Measurements from ENCODE around the gene PGAP6.
"Not testable (repeated sequence)": the region's sequence is repeated elsewhere in the genome, so short reads cannot be mapped to it uniquely, and the experiment has no call there.

PGAP6 gene

DNA sequence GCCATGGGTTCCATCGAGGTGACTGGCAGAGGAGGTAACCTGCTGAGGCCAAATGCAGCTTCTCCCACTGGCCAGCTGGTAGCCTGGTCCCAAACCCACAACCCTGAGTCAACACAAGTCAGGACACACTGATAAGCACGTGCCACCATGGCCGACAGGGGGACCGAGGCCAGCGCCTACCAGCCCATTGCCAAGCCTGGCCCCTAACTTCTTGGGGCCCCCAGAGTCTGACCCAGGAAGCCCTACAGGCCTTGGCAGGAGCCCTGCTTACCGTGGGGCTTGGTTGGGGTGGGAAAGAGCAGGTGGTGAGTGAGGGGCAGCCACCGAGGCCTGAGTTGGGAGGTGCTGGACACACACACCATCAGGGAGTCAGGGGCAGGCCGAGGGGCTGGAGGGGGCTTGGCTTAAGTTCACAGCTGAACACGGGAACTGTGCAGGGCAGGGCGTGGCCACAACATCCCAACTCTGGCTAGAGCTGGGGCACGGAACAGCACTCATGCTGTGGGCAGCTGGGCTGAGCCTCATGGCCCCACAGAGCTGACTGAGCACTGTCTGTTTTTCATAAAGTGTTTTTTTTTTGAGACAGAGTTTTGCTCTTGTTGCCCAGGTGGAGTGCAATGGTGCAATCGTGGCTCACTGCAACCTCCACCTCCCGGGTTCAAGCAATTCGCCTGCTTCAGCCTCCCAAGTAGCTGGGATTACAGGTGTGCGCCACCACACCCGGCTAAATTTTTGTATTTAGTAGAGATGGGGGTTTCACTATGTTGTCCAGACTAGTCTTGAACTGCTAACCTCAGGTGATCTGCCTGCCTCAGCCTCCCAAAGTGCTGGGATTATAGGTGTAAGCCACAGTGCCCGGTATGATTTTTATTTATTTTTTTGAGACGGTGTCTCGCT lies 16.9 kb downstream of the PGAP6 start:
- DNase-seq = no peak

DNA sequence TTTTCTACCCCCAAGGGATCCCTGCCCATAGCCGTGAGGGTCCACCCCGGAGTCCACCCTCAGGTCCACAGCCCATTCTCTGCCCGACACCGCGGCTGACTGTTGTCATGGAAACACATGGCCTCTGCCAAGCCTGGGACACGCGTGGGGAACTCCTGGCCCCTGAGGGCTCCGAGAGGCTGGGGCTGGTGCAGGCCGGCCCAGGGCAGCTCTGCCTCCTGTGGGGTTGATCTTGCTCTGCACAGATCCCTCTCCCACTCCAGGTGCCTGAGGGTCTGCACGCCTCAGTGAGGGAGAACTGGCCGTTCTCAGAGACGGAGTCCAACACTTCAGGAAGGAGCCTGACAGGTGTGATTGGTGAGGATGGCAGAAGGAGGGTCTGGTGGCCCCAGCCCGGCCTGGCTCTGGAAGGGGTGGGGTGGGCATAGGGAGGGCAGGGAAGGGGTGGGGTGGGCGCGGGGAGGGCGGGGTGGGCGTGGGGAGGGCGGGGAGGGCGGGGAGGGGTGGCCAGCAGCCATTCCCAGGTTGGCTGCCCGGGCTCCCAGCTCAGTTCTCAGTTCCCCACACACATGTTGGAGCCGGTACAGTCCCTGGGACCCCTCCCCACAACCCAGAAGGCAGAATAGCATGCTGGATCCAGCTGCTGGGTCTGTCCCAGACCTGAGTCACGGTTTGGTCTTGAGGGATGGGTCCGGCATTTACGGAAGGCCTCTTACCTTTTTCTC lies 17.9 kb downstream of the PGAP6 start:
- DNase-seq = no peak

DNA sequence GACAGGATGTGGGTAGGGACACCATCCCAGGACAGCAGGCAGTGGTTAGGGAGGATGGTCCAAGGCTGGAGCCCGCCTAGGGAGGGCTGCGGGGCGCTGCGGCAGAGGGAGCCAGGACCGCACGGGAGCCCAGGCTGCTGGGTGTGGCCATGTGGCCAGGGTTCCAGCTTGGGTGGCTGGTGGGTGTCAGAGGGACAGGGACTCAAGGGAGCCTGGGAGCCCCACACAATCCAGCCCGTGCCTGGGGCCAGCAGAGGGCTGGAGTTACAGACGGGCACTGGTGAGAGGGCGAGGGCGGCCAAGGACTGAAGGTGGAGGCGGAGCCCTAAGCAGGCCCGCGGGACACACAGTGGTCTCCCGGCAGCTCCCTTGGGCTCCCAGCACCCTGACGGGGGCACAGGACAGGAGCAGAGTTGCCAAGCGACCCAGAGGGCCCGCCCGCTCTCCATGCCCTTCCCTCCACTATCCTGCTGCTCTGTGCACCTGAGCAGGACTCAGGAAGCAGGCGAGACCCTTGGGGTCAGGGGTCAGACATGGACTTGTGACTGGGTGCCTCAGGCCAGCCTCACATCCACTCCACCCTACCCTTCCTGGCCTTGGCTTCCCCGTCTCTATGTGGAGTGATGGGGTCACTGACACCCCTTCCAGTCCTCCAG lies 18.5 kb downstream of the PGAP6 start:
- no peak for DNase-seq

- not testable (repeated sequence) for DNase-seq
Measured at GRCh38 chr16:362702-362999, 19.1 kb downstream of the PGAP6 start.

GRCh38 chr16:361872-362701 lies 19.7 kb downstream of the PGAP6 start:
- peak; percentile 57 to 66 for DNase-seq

- DNase-seq = no peak
Measured at GRCh38 chr16:361341-361871, 20.4 kb downstream of the PGAP6 start.

- no peak for DNase-seq
Measured at GRCh38 chr16:360698-361336, 21.0 kb downstream of the PGAP6 start.

DNA sequence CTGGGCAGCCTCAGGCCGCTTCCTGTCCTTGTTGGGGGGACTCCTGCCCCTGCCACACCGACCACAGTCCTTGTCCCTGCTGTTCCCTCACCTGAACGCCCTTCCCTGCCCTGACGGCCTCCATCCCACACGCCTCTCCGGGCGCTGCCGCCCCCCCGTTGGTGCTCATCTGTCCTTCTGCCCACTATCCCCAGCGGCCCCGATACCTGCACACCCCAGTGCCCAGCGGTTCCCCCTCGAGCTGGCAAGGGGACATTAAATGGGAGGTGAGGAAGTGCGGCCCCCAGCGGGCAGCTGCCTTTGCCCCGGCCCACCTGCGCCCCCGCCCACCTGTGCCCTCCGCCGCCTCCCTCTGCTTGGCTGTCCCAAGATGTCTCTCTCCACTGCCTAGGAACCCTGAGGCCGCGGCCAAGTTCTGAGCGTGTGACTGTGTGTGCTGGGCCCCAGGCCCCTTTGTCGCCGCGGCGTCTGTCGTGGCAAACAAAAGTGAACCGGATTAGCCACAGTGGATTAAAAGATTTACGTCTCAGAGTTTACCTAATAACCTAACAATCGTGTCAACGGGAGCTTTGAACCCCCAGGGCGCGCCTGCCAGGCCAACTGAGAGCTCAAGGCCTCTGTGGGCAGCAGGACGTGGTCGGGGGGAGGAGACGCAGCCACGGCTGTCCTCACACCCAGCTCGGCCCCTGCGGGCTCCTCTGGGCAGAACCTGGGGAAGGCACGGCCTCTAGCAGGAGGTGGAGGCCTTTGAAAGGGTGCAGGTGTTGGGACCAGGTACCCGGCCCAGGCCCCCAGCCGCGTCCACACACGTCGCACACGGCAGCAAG lies 21.7 kb downstream of the PGAP6 start:
- no peak for DNase-seq

GRCh38 chr16:359067-359763 lies 22.6 kb downstream of the PGAP6 start:
- no peak for DNase-seq

- DNase-seq = no peak
Measured at GRCh38 chr16:356741-357140, 25.0 kb downstream of the PGAP6 start.

- DNase-seq = no peak
Measured at GRCh38 chr16:354971-355461, 26.8 kb downstream of the PGAP6 start.

- no peak for DNase-seq
Measured at GRCh38 chr16:354291-354881, 27.4 kb downstream of the PGAP6 start.

- no peak for DNase-seq
Measured at GRCh38 chr16:353404-354290, 28.1 kb downstream of the PGAP6 start.

GRCh38 chr16:352547-353403 lies 29.0 kb downstream of the PGAP6 start, which contains the start of gene AXIN1:
AXIN1 (minus strand) TSS chr16:352723; CDS start chr16:347025, 5,698 bp downstream.
- peak; percentile 97 to 99 for DNase-seq

- no peak for DNase-seq
Measured at GRCh38 chr16:351804-352520, 29.8 kb downstream of the PGAP6 start.

DNA sequence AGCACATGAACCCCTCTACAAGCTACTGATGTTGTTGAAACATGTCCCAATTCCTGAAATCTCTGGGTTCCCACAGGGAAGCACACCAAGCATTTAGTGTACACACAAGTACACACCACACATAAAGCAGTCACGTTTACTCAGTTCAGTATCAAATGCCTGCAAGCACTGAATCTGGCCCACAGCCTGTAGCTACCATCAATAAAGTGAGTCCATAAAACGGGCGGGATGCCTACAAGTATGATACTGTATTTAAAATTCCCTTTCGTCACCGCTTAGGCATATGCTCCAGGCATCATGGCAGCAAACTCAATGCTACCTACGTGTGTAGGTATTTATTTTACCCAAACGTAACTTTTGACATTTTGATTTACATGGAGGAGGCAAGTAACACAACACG lies 31.6 kb downstream of the PGAP6 start:
- no peak for DNase-seq

GRCh38 chr16:349211-349610 lies 32.6 kb downstream of the PGAP6 start:
- DNase-seq = no peak

Measured in inflammatory macrophage treated with lipopolysaccharide for 1 hour (primary cell).